ENCODE data around the gene KRT35. TPM values are rescaled to one million over a fixed set of nuclear protein-coding genes. Genes with fewer than 3 reads are reported as not detected.

The KRT35 gene
- total and polyA plus RNA-seq, 2 experiments from 2014 or later: not detected

DNA sequence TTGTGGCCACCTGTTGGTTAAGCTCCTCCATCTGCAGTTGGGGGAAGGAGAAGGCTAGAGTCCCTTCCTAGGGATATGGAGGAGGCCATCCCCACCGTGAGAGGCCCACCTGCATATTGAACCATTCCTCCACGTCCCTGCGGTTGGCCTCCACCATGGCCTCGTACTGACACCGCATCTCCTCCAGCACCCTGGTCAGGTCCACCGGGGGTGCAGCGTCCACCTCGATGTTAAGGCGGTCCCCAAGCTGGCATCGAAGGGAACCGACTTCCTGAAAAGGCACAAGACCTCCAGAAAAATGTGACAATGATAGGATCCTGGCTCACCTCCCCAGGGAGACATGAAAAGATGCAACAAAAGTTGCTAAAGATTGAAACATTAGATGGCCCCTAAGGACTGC is 16.8 kb downstream of the KRT35 start:
- 0 out of 2 replicates have a peak, but pooled peaks cover 3% of the 10 kb centered on the region for H3F3A ChIP-seq (ENCODE audit: insufficient read depth)
- H3K27ac ChIP-seq: no peak overlapping the region
- H3K79me2 ChIP-seq (ENCODE audit: insufficient read depth): no peaks in the 10 kb centered on the region
- H3K9me3 ChIP-seq (ENCODE audit: low read depth): no peaks in the 10 kb centered on the region
- no peaks in the 10 kb centered on the region for H3K9me2 ChIP-seq (ENCODE audit: insufficient read depth)
- no peak overlapping the region for H3K4me2 ChIP-seq (ENCODE audit: unreplicated experiment)
- H3K4me1 ChIP-seq (ENCODE audit: insufficient read depth): peaks cover 12% of the 10 kb centered on the region
- 88% methylated on average over 11 of the region's 11 CpGs for WGBS, 2 experiments (ENCODE audit: low coverage in 1 of 2, low lambda C conversion rate in 2 of 2, missing lambda C conversion rate in 2 of 2)
- H3K9ac ChIP-seq: no peak overlapping the region
- no peaks in the 10 kb centered on the region for H3K36me3 ChIP-seq (ENCODE audit: low read depth)
- TF ChIP-seq EZH2 (IDR thresholded peaks at IDR 0.05; ENCODE audit: insufficient read depth, poor library complexity, severe bottlenecking): no peak
- no peak for TF ChIP-seq EZH2phosphoT487 (IDR thresholded peaks at IDR 0.05; ENCODE audit: insufficient read depth, low read depth)
- no peaks in the 10 kb centered on the region for H4K20me1 ChIP-seq (ENCODE audit: insufficient read depth)
- in situ Hi-C loops (cut with MboI): no loop called here
- H3K27me3 ChIP-seq (replicated peaks; ENCODE audit: insufficient read depth): peaks cover 28% of the 10 kb centered on the region
- DNase-seq: peak; percentile 6
- no peak overlapping the region for H2AFZ ChIP-seq
- H3K4me3 ChIP-seq: no peak overlapping the region

- WGBS, 2 experiments (ENCODE audit: low coverage in 1 of 2, low lambda C conversion rate in 2 of 2, missing lambda C conversion rate in 2 of 2): 88 to 94% methylated on average over 8 of the region's 8 CpGs
- TF ChIP-seq EZH2phosphoT487 (IDR thresholded peaks at IDR 0.05; ENCODE audit: insufficient read depth, low read depth) (no peak), EZH2 (IDR thresholded peaks at IDR 0.05; ENCODE audit: insufficient read depth, poor library complexity, severe bottlenecking) (no peak)
- no peak overlapping the region for H3K27ac ChIP-seq
Measured at GRCh38 chr17:41463746-41464145, 17.2 kb downstream of the KRT35 start.

DNA sequence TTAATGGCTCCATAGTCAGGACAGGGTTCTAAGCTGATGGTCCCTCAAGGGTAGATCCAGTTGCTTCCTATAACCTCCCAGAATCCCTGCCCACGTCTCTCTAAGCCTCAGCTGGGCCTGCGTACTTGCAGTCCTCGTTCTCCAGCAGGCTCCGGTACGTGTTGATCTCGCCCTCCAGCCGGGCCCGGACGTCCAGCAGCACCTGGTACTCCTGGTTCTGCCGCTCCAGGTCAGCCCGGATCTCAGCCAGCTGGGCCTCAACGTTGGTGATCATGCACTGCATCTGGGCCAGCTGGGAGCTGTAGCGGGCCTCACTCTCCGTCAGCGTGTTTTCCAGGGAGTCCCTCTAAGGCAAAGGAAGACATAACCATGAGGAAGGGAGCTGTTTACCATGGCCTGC is 18.2 kb downstream of the KRT35 start:
- TF ChIP-seq EZH2phosphoT487 (IDR thresholded peaks at IDR 0.05; ENCODE audit: insufficient read depth, low read depth): no peak
- no peak for TF ChIP-seq EZH2 (IDR thresholded peaks at IDR 0.05; ENCODE audit: insufficient read depth, poor library complexity, severe bottlenecking)
- Histone ChIP-seq H3K79me2 (ENCODE audit: insufficient read depth) (no peaks in the 10 kb centered on the region), H2AFZ (no peak overlapping the region), H3K4me3 (no peak overlapping the region), H3K4me1 (ENCODE audit: insufficient read depth) (peaks cover 12% of the 10 kb centered on the region), H3K9ac (no peak overlapping the region), H4K20me1 (ENCODE audit: insufficient read depth) (no peaks in the 10 kb centered on the region), H3K27ac (no peak overlapping the region), H3K9me3 (ENCODE audit: low read depth) (no peaks in the 10 kb centered on the region), H3K27me3 (replicated peaks; ENCODE audit: insufficient read depth) (peaks cover 40% of the 10 kb centered on the region), H3F3A (ENCODE audit: insufficient read depth) (no peaks in the 10 kb centered on the region), H3K36me3 (ENCODE audit: low read depth) (no peaks in the 10 kb centered on the region), H3K4me2 (ENCODE audit: unreplicated experiment) (no peak overlapping the region), H3K9me2 (ENCODE audit: insufficient read depth) (no peaks in the 10 kb centered on the region)
- WGBS, 2 experiments (ENCODE audit: low coverage in 1 of 2, low lambda C conversion rate in 2 of 2, missing lambda C conversion rate in 2 of 2): 85 to 86% methylated on average over 15 of the region's 15 CpGs
- DNase-seq: no peak
- in situ Hi-C loops (cut with MboI): no loop called here

More at GRCh38 chr17:41463746-41464145, 17.2 kb downstream of the KRT35 start:
- Histone ChIP-seq H4K20me1 (ENCODE audit: insufficient read depth) (no peaks in the 10 kb centered on the region), H3K36me3 (ENCODE audit: low read depth) (no peaks in the 10 kb centered on the region), H2AFZ (no peak overlapping the region), H3K9me3 (ENCODE audit: low read depth) (no peaks in the 10 kb centered on the region), H3K4me1 (ENCODE audit: insufficient read depth) (peaks cover 12% of the 10 kb centered on the region), H3F3A (ENCODE audit: insufficient read depth) (0 out of 2 replicates have a peak, but pooled peaks cover 3% of the 10 kb centered on the region), H3K4me2 (ENCODE audit: unreplicated experiment) (no peak overlapping the region), H3K27me3 (replicated peaks; ENCODE audit: insufficient read depth) (peaks cover 30% of the 10 kb centered on the region), H3K79me2 (ENCODE audit: insufficient read depth) (no peaks in the 10 kb centered on the region), H3K9ac (no peak overlapping the region), H3K9me2 (ENCODE audit: insufficient read depth) (no peaks in the 10 kb centered on the region), H3K4me3 (no peak overlapping the region)
- in situ Hi-C loops (cut with MboI): no loop called here
- no peak for DNase-seq

DNA sequence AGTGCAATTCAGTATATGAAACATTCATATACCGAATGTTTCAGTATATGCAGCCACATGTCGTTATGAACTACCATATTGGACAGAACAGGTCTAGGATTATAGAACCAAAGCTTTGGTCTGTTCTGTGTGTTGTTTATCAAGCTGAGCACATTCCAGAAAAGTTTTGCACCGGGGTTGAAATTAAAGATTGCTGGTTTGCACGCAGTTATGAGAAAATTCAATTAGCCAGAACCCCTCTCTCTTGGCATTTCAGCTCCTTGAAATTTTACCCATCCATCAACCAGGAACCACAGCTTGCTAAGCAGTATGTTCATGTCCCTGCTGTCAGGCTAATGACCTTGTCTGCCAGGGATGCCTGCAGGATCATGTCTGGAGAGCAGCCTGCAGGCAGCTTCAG is 23.3 kb downstream of the KRT35 start:
- H2AFZ ChIP-seq: no peak overlapping the region
- no peak overlapping the region for H3K4me3 ChIP-seq
- no peaks in the 10 kb centered on the region for H3K9me3 ChIP-seq (ENCODE audit: low read depth)
- H3F3A ChIP-seq (ENCODE audit: insufficient read depth): peaks cover 7% of the 10 kb centered on the region; the same call in 1 of the 2 replicates
- no peaks in the 10 kb centered on the region for H3K9me2 ChIP-seq (ENCODE audit: insufficient read depth)
- H3K4me2 ChIP-seq (ENCODE audit: unreplicated experiment): no peak overlapping the region
- in situ Hi-C loops (cut with MboI): no loop called here
- peaks cover 44% of the 10 kb centered on the region for H3K27me3 ChIP-seq (replicated peaks; ENCODE audit: insufficient read depth)
- H3K9ac ChIP-seq: no peak overlapping the region
- no peak overlapping the region for H3K27ac ChIP-seq
- no peak for DNase-seq
- peaks cover 10% of the 10 kb centered on the region; the same call in 1 of the 2 replicates for H3K4me1 ChIP-seq (ENCODE audit: insufficient read depth)
- no peaks in the 10 kb centered on the region for H3K79me2 ChIP-seq (ENCODE audit: insufficient read depth)
- no peak for TF ChIP-seq EZH2phosphoT487 (IDR thresholded peaks at IDR 0.05; ENCODE audit: insufficient read depth, low read depth)
- 44 to 46% methylated on average over 4 of the region's 4 CpGs for WGBS, 2 experiments (ENCODE audit: low coverage in 1 of 2, low lambda C conversion rate in 2 of 2, missing lambda C conversion rate in 2 of 2)
- H3K36me3 ChIP-seq (ENCODE audit: low read depth): no peaks in the 10 kb centered on the region
- no peaks in the 10 kb centered on the region for H4K20me1 ChIP-seq (ENCODE audit: insufficient read depth)

GRCh38 chr17:41456204-41456603 is 24.7 kb downstream of the KRT35 start:
- H3K9me2 ChIP-seq (ENCODE audit: insufficient read depth): no peaks in the 10 kb centered on the region
- H3K9ac ChIP-seq: no peak overlapping the region
- 89 to 96% methylated on average over 3 of the region's 3 CpGs for WGBS, 2 experiments (ENCODE audit: low coverage in 1 of 2, low lambda C conversion rate in 2 of 2, missing lambda C conversion rate in 2 of 2)
- H3K79me2 ChIP-seq (ENCODE audit: insufficient read depth): no peaks in the 10 kb centered on the region
- H3F3A ChIP-seq (ENCODE audit: insufficient read depth): peaks cover 7% of the 10 kb centered on the region; the same call in 1 of the 2 replicates
- peaks cover 33% of the 10 kb centered on the region for H3K27me3 ChIP-seq (replicated peaks; ENCODE audit: insufficient read depth)
- peaks cover 10% of the 10 kb centered on the region; the same call in 1 of the 2 replicates for H3K4me1 ChIP-seq (ENCODE audit: insufficient read depth)
- no peaks in the 10 kb centered on the region for H4K20me1 ChIP-seq (ENCODE audit: insufficient read depth)
- H3K4me2 ChIP-seq (ENCODE audit: unreplicated experiment): no peak overlapping the region
- in situ Hi-C loops (cut with MboI): no loop called here
- no peak overlapping the region for H3K4me3 ChIP-seq
- no peak for TF ChIP-seq EZH2 (IDR thresholded peaks at IDR 0.05; ENCODE audit: insufficient read depth, poor library complexity, severe bottlenecking)
- no peak for TF ChIP-seq EZH2phosphoT487 (IDR thresholded peaks at IDR 0.05; ENCODE audit: insufficient read depth, low read depth)
- no peak overlapping the region for H2AFZ ChIP-seq
- no peak overlapping the region for H3K27ac ChIP-seq
- H3K36me3 ChIP-seq (ENCODE audit: low read depth): no peaks in the 10 kb centered on the region
- no peak for DNase-seq
- no peaks in the 10 kb centered on the region for H3K9me3 ChIP-seq (ENCODE audit: low read depth)
